Measurements from ENCODE around the gene TNFRSF14.

DNA sequence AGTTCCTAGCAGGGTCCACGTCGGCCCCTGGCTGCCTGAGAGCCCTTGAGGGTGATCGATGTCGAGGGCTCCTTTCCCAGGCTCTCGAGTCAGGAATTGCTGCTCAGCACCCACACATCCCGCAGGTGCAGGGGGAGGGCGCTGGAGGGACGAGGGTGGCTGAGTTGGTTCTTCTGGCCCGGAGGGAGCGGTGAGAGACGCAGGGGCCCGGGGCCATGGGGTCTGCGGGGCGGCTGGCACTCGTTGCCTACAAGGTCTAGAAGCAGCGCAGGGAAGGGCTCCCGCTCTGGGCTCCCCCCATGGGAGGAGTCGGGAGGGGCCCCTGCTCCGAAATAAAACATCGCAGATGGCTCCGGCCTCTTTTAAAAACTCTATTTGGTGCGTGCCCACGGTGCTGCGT is 48.0 kb upstream of the TNFRSF14 start:
- TF ChIP-seq, protein P1, sequence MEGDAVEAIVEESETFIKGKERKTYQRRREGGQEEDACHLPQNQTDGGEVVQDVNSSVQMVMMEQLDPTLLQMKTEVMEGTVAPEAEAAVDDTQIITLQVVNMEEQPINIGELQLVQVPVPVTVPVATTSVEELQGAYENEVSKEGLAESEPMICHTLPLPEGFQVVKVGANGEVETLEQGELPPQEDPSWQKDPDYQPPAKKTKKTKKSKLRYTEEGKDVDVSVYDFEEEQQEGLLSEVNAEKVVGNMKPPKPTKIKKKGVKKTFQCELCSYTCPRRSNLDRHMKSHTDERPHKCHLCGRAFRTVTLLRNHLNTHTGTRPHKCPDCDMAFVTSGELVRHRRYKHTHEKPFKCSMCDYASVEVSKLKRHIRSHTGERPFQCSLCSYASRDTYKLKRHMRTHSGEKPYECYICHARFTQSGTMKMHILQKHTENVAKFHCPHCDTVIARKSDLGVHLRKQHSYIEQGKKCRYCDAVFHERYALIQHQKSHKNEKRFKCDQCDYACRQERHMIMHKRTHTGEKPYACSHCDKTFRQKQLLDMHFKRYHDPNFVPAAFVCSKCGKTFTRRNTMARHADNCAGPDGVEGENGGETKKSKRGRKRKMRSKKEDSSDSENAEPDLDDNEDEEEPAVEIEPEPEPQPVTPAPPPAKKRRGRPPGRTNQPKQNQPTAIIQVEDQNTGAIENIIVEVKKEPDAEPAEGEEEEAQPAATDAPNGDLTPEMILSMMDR (IDR thresholded peaks at IDR 0.05), result no peak
- TF ChIP-seq ZFX (IDR thresholded peaks at IDR 0.05; ENCODE audit: borderline replicate concordance), result no peak

Data from 22Rv1 (cell line).